Mesothelial cell of epicardium (in vitro differentiated cells): ENCODE results near the gene MLLT10. TPM values are rescaled to one million over a fixed set of nuclear protein-coding genes. Genes with fewer than 3 reads are reported as not detected.
A peak's percentile ranks its signal among the peaks of the same experiment; 100 is the strongest.
"Not testable (repeated sequence)": the region's sequence is repeated elsewhere in the genome, so short reads cannot be mapped to it uniquely, and the experiment has no call there.

Source experiments
- DNase-seq, 2 experiments: peaks; one replicate each; pipeline ENCODE4 v3.0.0; 2021; ENCODE audit warnings: low spot score in 2 of 2; ENCODE audit not compliant: unreplicated experiment in 2 of 2
- H3K27ac Mint-ChIP-seq: 2 replicates; pipeline ENCODE4 v1.8.0; 2021; ENCODE audit warnings: mixed read lengths
- H3K27me3 Mint-ChIP-seq: 2 replicates; pipeline ENCODE4 v1.8.0; 2021; ENCODE audit warnings: low read depth, mixed read lengths
- H3K36me3 Mint-ChIP-seq: 2 replicates; pipeline ENCODE4 v1.8.0; 2021; ENCODE audit warnings: mixed read lengths
- H3K4me1 Mint-ChIP-seq: 2 replicates; pipeline ENCODE4 v1.8.0; 2021; ENCODE audit warnings: mixed read lengths
- H3K4me3 Mint-ChIP-seq: 2 replicates; pipeline ENCODE4 v1.8.0; 2021; ENCODE audit warnings: mild to moderate bottlenecking, moderate library complexity, mixed read lengths
- H3K9me3 Mint-ChIP-seq: 2 replicates; pipeline ENCODE4 v1.8.0; 2021; ENCODE audit warnings: mixed read lengths
- total RNA-seq: library from RNA; stranded (reverse); gene quantifications from 3 replicates; pipeline ENCODE4 v1.2.1, GENCODE V29; 2021
- TF ChIP-seq, protein P1 (sequence below): fragments of 200-600 bp; sonication (generic); IDR thresholded peaks from one replicate; pipeline ENCODE4 v1.5.0; 2021; ENCODE audit warnings: antibody characterized with exemption; ENCODE audit not compliant: unreplicated experiment

MLLT10 gene
- total RNA-seq, 1 donor from 2014 or later: 62.5 TPM

GRCh38 chr10:21584834-21585530 is 51.0 kb downstream of the MLLT10 start:
- no peak for DNase-seq
- Mint-ChIP-seq H3K4me1 (peaks cover 6% of the 10 kb centered on the region), H3K4me3 (no peak overlapping the region), H3K36me3 (peaks cover 42% of the 10 kb centered on the region), H3K9me3 (peaks cover 11% of the 10 kb centered on the region), H3K27me3 (no peaks in the 10 kb centered on the region), H3K27ac (peak overlapping the region; percentile 53)
- TF ChIP-seq, protein P1, sequence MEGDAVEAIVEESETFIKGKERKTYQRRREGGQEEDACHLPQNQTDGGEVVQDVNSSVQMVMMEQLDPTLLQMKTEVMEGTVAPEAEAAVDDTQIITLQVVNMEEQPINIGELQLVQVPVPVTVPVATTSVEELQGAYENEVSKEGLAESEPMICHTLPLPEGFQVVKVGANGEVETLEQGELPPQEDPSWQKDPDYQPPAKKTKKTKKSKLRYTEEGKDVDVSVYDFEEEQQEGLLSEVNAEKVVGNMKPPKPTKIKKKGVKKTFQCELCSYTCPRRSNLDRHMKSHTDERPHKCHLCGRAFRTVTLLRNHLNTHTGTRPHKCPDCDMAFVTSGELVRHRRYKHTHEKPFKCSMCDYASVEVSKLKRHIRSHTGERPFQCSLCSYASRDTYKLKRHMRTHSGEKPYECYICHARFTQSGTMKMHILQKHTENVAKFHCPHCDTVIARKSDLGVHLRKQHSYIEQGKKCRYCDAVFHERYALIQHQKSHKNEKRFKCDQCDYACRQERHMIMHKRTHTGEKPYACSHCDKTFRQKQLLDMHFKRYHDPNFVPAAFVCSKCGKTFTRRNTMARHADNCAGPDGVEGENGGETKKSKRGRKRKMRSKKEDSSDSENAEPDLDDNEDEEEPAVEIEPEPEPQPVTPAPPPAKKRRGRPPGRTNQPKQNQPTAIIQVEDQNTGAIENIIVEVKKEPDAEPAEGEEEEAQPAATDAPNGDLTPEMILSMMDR: no peak

- DNase-seq: no peak
- TF ChIP-seq, protein P1: no peak
- no peaks in the 10 kb centered on the region for H3K4me1 Mint-ChIP-seq
- H3K27me3 Mint-ChIP-seq: no peaks in the 10 kb centered on the region
- H3K36me3 Mint-ChIP-seq: peaks cover 50% of the 10 kb centered on the region
- peaks cover 10% of the 10 kb centered on the region for H3K9me3 Mint-ChIP-seq
- no peak overlapping the region for H3K4me3 Mint-ChIP-seq
- H3K27ac Mint-ChIP-seq: no peak overlapping the region
These were observed 53.4 kb downstream of the MLLT10 start for GRCh38 chr10:21587391-21587790.

DNA sequence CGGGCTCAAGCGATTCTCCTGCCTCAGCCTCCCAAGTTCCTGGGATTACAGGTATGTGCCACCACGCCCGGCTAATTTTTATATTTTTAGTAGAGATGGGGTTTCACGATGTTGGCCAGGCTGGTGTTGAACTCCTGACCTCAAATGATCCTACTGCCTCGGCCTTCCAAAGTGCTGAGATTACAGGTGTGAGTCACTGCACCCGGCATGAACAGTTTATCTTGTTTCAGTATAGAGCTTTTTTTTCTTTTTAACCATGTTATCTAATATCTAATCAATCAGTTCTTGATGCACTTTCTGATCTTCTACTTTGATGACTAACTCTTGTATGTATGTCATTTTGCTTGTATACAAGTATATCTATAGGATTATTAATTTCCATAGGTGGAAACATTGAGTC is 54.1 kb downstream of the MLLT10 start:
- peaks cover 51% of the 10 kb centered on the region for H3K36me3 Mint-ChIP-seq

GRCh38 chr10:21593986-21594385 is 60.0 kb downstream of the MLLT10 start:
- Mint-ChIP-seq H3K4me1 (peaks cover 4% of the 10 kb centered on the region), H3K27me3 (no peaks in the 10 kb centered on the region), H3K4me3 (no peak overlapping the region), H3K9me3 (peaks cover 4% of the 10 kb centered on the region), H3K27ac (no peak overlapping the region), H3K36me3 (peaks cover 31% of the 10 kb centered on the region)
- TF ChIP-seq, protein P1: no peak
- DNase-seq: no peak

More for the DNA sequence above, 54.1 kb downstream of the MLLT10 start:
- peak overlapping the region; percentile 30 for H3K27ac Mint-ChIP-seq
- H3K27me3 Mint-ChIP-seq, H3K4me3 Mint-ChIP-seq, DNase-seq, H3K9me3 Mint-ChIP-seq, H3K4me1 Mint-ChIP-seq: not testable (repeated sequence)

DNA sequence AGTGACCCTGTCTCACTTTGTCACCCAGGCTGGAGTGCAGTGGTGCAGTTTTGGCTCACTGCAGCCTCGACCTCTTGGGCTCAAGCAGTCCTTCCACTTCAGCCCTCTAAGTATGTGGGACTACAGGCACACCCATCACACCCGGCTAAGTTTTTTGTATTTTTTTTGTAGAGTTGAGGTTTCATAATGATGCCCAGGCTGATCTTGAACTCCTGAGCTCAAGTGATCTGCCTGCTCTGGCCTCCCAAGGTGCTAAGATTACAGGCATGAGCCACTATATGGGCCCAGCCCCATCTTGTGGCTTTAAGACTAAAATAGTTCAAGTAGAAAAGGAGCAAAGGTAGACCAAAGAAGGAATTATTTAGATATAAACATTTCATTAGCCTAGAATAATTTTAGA is 65.5 kb downstream of the MLLT10 start:
- H3K4me1 Mint-ChIP-seq: peaks cover 13% of the 10 kb centered on the region
- TF ChIP-seq, protein P1: no peak
- peak overlapping the region; percentile 69 for H3K27ac Mint-ChIP-seq

GRCh38 chr10:21600804-21601433 is 66.9 kb downstream of the MLLT10 start:
- H3K36me3 Mint-ChIP-seq: peaks cover 6% of the 10 kb centered on the region
- no peaks in the 10 kb centered on the region for H3K9me3 Mint-ChIP-seq
- H3K4me3 Mint-ChIP-seq: no peak overlapping the region
- H3K27me3 Mint-ChIP-seq: no peaks in the 10 kb centered on the region
- TF ChIP-seq, protein P1: no peak
- peak overlapping the region; percentile 76 for H3K27ac Mint-ChIP-seq
- H3K4me1 Mint-ChIP-seq: peaks cover 16% of the 10 kb centered on the region
- DNase-seq: no peak

More for the DNA sequence above, 65.5 kb downstream of the MLLT10 start:
- DNase-seq: no peak
- Mint-ChIP-seq H3K36me3 (peaks cover 8% of the 10 kb centered on the region), H3K27me3 (no peaks in the 10 kb centered on the region), H3K4me3 (no peak overlapping the region), H3K9me3 (no peaks in the 10 kb centered on the region)
